Osteocyte (in vitro differentiated cells): Measurements from ENCODE around the gene SLC25A17. TPM values are rescaled to one million over a fixed set of nuclear protein-coding genes. Genes with fewer than 3 reads are reported as not detected.
"Not testable (repeated sequence)": the region's sequence is repeated elsewhere in the genome, so short reads cannot be mapped to it uniquely, and the experiment has no call there.

Experiments
- DNase-seq: peaks from one replicate; pipeline ENCODE4 v3.0.0; 2021; ENCODE audit warnings: mixed read lengths; ENCODE audit not compliant: unreplicated experiment; ENCODE audit errors: extremely low spot score
- H3K27ac Mint-ChIP-seq: one replicate; pipeline ENCODE4 v1.8.0; 2021; ENCODE audit warnings: mild to moderate bottlenecking, mixed read lengths; ENCODE audit not compliant: unreplicated experiment
- H3K27me3 Mint-ChIP-seq: one replicate; pipeline ENCODE4 v1.8.0; 2021; ENCODE audit warnings: mixed read lengths; ENCODE audit not compliant: unreplicated experiment
- H3K36me3 Mint-ChIP-seq: one replicate; pipeline ENCODE4 v1.8.0; 2021; ENCODE audit warnings: mixed read lengths; ENCODE audit not compliant: unreplicated experiment
- H3K4me1 Mint-ChIP-seq: one replicate; pipeline ENCODE4 v1.8.0; 2021; ENCODE audit warnings: mixed read lengths; ENCODE audit not compliant: unreplicated experiment
- H3K4me3 Mint-ChIP-seq: one replicate; pipeline ENCODE4 v1.8.0; 2021; ENCODE audit warnings: mild to moderate bottlenecking, moderate library complexity, mixed read lengths; ENCODE audit not compliant: unreplicated experiment
- H3K9me3 Mint-ChIP-seq: one replicate; pipeline ENCODE4 v1.8.0; 2021; ENCODE audit warnings: mixed read lengths; ENCODE audit not compliant: unreplicated experiment
- total RNA-seq: library from RNA; stranded (reverse); gene quantifications from 2 replicates; pipeline ENCODE4 v1.2.1, GENCODE V29; 2021
- TF ChIP-seq, protein P1 (sequence below): fragments of 200-600 bp; sonication (generic); IDR thresholded peaks from 2 replicates; pipeline ENCODE4 v1.5.0; 2021; ENCODE audit warnings: antibody characterized with exemption, mild to moderate bottlenecking, moderate library complexity

SLC25A17 gene
- total RNA-seq, 1 donor from 2014 or later: 17.1 TPM

DNA sequence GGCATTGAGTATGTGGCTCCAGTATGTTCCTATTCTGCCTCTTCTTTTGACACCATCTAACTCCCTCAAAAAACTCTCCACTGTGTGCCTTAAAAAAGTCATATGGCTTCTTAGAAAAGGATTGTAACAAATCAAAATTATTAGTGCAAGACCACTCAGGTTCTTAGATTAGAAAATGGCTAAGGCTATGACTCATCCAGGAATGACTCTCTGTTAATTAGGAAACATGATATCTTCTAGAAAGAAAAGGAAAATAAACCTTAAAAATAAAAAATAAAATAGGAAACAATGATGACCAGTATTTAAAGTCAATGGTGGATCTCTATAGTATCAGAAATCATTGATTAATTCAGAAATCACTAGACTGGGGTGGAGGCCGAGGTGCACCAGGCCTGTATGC is 21.7 kb downstream of the SLC25A17 start:
- Mint-ChIP-seq H3K27ac (no peak overlapping the region), H3K27me3 (no peaks in the 10 kb centered on the region), H3K4me3 (no peak overlapping the region), H3K9me3 (no peaks in the 10 kb centered on the region), H3K36me3 (peaks cover 7% of the 10 kb centered on the region), H3K4me1 (no peaks in the 10 kb centered on the region)
- no peak for DNase-seq
- TF ChIP-seq, protein P1, sequence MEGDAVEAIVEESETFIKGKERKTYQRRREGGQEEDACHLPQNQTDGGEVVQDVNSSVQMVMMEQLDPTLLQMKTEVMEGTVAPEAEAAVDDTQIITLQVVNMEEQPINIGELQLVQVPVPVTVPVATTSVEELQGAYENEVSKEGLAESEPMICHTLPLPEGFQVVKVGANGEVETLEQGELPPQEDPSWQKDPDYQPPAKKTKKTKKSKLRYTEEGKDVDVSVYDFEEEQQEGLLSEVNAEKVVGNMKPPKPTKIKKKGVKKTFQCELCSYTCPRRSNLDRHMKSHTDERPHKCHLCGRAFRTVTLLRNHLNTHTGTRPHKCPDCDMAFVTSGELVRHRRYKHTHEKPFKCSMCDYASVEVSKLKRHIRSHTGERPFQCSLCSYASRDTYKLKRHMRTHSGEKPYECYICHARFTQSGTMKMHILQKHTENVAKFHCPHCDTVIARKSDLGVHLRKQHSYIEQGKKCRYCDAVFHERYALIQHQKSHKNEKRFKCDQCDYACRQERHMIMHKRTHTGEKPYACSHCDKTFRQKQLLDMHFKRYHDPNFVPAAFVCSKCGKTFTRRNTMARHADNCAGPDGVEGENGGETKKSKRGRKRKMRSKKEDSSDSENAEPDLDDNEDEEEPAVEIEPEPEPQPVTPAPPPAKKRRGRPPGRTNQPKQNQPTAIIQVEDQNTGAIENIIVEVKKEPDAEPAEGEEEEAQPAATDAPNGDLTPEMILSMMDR: no peak

DNA sequence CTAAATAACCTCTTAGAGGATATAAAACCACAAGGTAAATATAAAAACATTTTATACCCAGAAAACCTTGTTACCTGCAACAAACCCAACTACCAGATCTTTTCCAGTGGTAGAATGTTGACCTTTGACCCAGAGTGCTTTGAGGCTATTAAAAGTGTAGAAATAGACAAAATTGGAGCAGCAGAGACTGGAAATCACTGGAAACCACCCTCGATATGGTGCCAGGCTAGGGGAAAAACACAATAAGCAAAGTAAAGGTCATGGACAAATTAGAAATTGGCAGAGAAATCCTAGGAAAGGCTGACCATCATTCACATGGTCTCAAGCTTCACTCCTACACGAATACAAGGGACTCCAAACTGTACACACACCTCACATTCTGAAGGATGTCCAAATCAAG is 26.7 kb downstream of the SLC25A17 start:
- H3K9me3 Mint-ChIP-seq: no peaks in the 10 kb centered on the region
- H3K36me3 Mint-ChIP-seq: peaks cover 21% of the 10 kb centered on the region
- peaks cover 9% of the 10 kb centered on the region for H3K4me1 Mint-ChIP-seq
- DNase-seq: no peak
- no peak overlapping the region for H3K4me3 Mint-ChIP-seq
- no peaks in the 10 kb centered on the region for H3K27me3 Mint-ChIP-seq
- no peak overlapping the region for H3K27ac Mint-ChIP-seq
- TF ChIP-seq, protein P1: no peak

DNA sequence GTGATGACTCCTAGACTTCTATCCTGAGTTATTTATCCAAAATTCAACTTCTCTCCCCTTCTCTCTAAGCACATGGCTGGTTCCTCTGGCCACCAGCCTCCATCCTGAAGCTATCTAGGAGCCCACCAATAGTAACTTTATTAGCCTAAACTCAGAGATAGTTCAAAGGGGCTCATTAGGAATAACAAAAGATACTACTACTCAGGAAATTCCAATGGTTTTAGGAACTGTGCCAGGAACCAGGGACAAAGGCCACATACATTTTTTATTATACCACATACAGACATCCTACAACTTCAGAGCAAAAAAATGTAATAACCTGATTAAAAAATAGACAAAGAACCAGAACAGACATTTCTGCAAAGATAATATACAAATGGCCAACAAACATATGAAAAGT is 27.9 kb downstream of the SLC25A17 start:
- TF ChIP-seq, protein P1: no peak
- Mint-ChIP-seq H3K9me3 (no peaks in the 10 kb centered on the region), H3K4me1 (peaks cover 9% of the 10 kb centered on the region), H3K27ac (no peak overlapping the region), H3K27me3 (no peaks in the 10 kb centered on the region), H3K4me3 (no peak overlapping the region), H3K36me3 (peaks cover 25% of the 10 kb centered on the region)
- DNase-seq: no peak

GRCh38 chr22:40789131-40789530 is 30.0 kb downstream of the SLC25A17 start:
- no peak overlapping the region for H3K27ac Mint-ChIP-seq
- DNase-seq: no peak
- no peaks in the 10 kb centered on the region for H3K27me3 Mint-ChIP-seq
- H3K9me3 Mint-ChIP-seq: no peaks in the 10 kb centered on the region
- TF ChIP-seq, protein P1: no peak
- no peak overlapping the region for H3K4me3 Mint-ChIP-seq
- H3K36me3 Mint-ChIP-seq: peaks cover 35% of the 10 kb centered on the region
- H3K4me1 Mint-ChIP-seq: peaks cover 9% of the 10 kb centered on the region

DNA sequence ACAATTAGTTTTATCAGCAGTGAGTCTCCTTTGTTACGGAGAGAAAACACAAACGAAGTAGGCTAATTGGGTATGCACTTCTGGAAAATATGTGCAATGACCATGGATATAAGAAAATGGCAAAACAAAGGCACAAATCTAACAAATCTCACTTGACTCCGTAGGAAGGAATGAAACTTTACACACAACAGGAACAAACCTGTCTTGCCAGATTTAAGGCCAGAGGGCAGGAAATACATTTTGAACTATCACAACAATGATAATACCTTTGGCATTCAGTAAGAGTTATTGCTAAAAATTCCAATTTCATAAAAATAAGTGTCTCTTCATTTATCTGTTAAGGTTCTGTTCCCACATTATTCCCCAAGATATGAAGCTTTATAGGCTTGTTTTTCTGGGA is 36.6 kb downstream of the SLC25A17 start:
- TF ChIP-seq, protein P1: no peak
- no peak for DNase-seq
- no peaks in the 10 kb centered on the region for H3K9me3 Mint-ChIP-seq
- H3K36me3 Mint-ChIP-seq: peaks cover 22% of the 10 kb centered on the region
- no peaks in the 10 kb centered on the region for H3K27me3 Mint-ChIP-seq
- no peaks in the 10 kb centered on the region for H3K4me1 Mint-ChIP-seq
- H3K4me3 Mint-ChIP-seq: no peak overlapping the region
- no peak overlapping the region for H3K27ac Mint-ChIP-seq

- DNase-seq, H3K27me3 Mint-ChIP-seq, H3K9me3 Mint-ChIP-seq, H3K27ac Mint-ChIP-seq, H3K4me1 Mint-ChIP-seq, H3K4me3 Mint-ChIP-seq: not testable (repeated sequence)
- peaks cover 21% of the 10 kb centered on the region for H3K36me3 Mint-ChIP-seq
Measured at GRCh38 chr22:40781749-40782148, 37.4 kb downstream of the SLC25A17 start.
